ENCODE data around the gene THRB.

Gene THRB

DNA sequence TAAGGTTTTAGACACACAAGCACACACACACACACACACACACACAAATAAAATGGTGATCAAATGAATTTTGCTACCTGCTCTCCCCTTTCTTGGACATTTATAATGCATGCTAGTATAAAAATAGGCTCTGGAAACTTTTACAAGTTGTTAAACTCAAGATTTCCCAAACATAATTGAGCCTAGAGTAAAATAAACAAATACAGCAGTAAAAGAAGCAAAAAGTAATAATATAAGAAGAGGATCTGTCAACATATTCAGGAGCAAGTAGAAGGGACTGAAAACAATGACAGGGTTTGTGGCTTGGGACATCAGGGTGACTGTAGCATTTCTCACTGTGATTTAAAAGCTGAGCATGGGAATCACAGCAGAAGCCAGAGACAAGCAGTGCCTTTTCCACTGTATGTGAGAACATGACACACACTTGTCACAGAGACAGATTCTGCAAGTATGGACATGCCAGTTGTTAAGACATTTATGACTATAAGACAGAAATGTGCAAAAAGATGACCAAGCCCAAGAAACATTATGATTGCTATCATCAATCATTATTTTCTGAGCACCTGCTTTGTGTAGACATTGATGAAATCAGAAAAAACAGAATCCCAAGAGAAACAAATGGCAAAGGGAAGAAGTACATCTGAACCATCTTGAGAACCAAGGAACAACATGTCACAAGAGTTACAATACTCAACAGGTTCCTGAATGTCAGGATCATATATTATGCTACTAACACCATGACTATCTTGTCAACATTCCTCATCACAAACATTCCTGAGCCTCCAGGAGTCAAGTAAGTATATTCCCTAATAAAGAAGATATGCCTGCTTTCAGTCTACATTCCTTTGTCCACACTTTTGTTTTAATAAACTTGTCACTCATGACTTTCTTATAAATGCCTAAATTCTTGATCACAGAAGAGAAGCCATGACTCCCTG is 7.1 kb downstream of the THRB start:
- Mint-ChIP-seq H3K4me1 (ENCODE audit: low read depth) (no peaks in the 10 kb centered on the region), H3K36me3 (ENCODE audit: low read depth) (no peaks in the 10 kb centered on the region), H3K9me3 (no peaks in the 10 kb centered on the region), H3K27ac (no peak overlapping the region), H3K4me3 (no peak overlapping the region), H3K27me3 (peaks cover 21% of the 10 kb centered on the region)
- no peak for DNase-seq

DNA sequence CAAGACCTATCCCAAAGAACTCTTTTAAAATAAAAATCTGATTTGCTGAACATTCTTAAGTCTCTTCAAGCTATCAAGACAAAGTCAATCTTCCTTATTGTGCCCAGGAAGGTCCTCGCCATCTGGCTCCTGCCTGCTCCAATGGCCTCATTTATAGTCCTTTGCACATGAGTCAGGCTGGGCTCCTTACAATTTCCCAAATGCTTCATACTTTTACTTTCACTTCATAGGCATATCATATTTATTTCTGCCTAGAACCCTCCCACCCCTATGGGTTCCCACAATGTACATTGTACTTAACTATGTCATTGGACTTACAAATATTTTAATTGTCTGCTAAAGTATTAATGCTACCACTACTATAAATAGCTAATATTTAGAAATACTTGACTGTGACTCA is 9.1 kb downstream of the THRB start:
- no peaks in the 10 kb centered on the region for H3K4me1 Mint-ChIP-seq (ENCODE audit: low read depth)
- no peaks in the 10 kb centered on the region for H3K9me3 Mint-ChIP-seq
- no peak for DNase-seq
- H3K4me3 Mint-ChIP-seq: no peak overlapping the region
- no peak overlapping the region for H3K27ac Mint-ChIP-seq
- peaks cover 5% of the 10 kb centered on the region for H3K27me3 Mint-ChIP-seq
- no peaks in the 10 kb centered on the region for H3K36me3 Mint-ChIP-seq (ENCODE audit: low read depth)

DNA sequence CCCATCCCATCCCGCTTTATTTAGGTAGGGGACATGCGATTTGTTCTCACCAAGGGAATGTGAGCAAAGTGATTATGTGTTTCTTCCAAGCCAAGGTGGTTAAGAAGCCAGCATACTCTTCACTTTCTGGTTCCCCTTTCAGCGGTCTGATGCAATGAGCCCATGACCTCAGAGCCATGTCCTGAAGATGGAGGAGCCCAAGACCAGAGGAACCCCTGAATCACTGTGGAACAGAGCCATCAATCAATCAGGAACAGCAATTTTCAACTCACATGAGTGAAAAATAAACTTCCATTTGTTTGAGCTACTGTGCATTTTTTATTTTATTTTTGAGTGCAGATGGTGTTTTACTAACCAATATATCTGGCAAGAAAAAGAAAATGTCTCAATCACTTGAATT is 10.8 kb downstream of the THRB start:
- H3K27me3 Mint-ChIP-seq: peaks cover 5% of the 10 kb centered on the region
- no peak overlapping the region for H3K4me3 Mint-ChIP-seq
- no peaks in the 10 kb centered on the region for H3K4me1 Mint-ChIP-seq (ENCODE audit: low read depth)
- no peaks in the 10 kb centered on the region for H3K9me3 Mint-ChIP-seq
- no peak for DNase-seq
- no peak overlapping the region for H3K27ac Mint-ChIP-seq
- no peaks in the 10 kb centered on the region for H3K36me3 Mint-ChIP-seq (ENCODE audit: low read depth)

DNA sequence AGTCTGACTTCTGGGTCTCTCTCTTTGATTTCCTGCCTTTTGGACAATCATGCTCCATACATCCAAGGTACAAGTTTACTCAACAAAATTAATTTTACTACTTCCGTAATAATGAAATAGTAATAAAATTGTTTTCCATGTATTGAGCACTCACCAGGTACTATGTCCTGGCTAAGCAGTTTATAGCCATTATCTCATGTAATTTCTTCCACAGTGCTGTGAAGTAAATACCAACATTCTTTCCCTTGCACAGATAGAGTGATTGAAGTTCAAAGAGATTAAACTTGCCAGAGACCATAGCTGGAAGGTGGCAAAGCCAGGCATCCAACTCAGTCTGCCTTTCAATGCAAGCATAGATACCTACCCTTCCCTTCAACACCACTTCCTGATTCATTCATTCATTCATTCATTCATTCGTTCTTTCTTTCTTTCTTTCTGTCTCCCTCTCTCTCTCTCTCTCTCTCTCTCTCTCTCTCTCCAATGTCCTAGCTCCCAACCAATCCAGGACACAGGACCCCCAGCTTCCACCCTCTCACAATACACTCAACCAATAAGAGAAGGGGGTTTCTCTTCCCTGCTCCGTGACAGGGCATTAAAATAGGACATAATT is 12.4 kb downstream of the THRB start:
- no peak overlapping the region for H3K27ac Mint-ChIP-seq
- H3K27me3 Mint-ChIP-seq: peaks cover 3% of the 10 kb centered on the region

DNA sequence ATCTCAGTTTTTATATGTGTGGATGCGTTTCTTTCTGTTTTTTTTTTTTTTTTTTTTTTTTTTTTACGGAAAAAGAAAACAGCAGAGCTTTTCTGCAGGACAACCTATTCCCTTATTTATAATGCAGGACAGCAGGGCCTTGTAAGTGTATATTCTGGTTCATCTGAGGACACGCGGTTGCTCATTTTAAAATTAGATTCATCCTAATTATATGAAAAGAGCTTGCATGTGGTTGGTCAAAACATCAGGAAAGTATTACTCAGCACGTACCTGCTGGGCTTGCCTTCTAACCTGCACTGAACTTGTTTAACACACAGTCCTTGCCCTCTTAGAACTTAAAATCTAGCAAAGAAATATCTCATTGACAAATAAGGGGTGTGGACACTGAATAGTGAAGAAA is 13.5 kb downstream of the THRB start:
- Mint-ChIP-seq H3K9me3 (peaks cover 2% of the 10 kb centered on the region), H3K4me1 (ENCODE audit: low read depth) (no peaks in the 10 kb centered on the region), H3K27me3 (peaks cover 2% of the 10 kb centered on the region), H3K4me3 (no peak overlapping the region), H3K27ac (no peak overlapping the region), H3K36me3 (ENCODE audit: low read depth) (no peaks in the 10 kb centered on the region)
- no peak for DNase-seq

More for the DNA sequence above, 12.4 kb downstream of the THRB start:
- H3K9me3 Mint-ChIP-seq: peaks cover 2% of the 10 kb centered on the region
- H3K4me1 Mint-ChIP-seq (ENCODE audit: low read depth): no peaks in the 10 kb centered on the region
- H3K36me3 Mint-ChIP-seq (ENCODE audit: low read depth): no peaks in the 10 kb centered on the region
- DNase-seq: no peak
- no peak overlapping the region for H3K4me3 Mint-ChIP-seq

DNA sequence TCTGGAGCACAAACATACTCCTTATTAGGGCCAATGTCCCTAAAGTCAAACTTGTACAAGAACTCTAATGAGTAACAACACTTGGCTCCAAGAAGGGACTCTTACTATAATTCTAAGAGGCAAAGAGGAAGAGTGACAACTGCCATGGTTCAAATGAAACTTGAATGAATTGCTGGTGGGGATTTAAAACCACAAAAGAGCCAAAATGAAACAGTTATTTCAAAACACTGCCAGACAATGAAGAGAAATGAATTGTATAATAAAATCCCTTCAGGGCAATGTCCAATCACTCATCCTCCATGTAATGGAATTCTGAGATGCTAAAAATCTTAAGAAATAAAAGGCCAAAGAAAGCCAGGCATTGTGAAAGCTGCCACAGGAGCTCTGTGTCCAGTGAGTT is 14.2 kb downstream of the THRB start:
- peaks cover 2% of the 10 kb centered on the region for H3K9me3 Mint-ChIP-seq
- H3K27ac Mint-ChIP-seq: no peak overlapping the region
- no peaks in the 10 kb centered on the region for H3K36me3 Mint-ChIP-seq (ENCODE audit: low read depth)
- no peak overlapping the region for H3K4me3 Mint-ChIP-seq
- no peaks in the 10 kb centered on the region for H3K27me3 Mint-ChIP-seq
- H3K4me1 Mint-ChIP-seq (ENCODE audit: low read depth): no peaks in the 10 kb centered on the region
- DNase-seq: no peak

DNA sequence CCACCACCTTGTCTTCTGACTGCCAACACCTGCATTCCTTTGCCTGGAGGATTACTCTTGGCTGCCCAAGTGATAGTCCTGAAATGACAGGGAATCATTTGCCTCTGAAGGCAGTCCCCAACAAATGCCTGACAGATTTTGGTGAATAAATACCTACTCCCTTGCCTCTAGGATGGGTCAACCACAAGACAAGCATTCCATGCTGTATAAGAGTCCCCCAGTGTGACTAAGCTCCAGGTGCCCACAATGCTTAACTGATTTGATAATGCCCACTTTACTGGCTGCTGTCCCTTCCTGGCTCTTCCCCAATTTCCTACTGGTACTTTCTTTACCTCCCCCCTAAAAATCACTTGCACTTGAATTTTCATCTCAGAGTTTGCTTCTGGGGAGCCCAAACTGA is 14.8 kb downstream of the THRB start:
- no peak for DNase-seq
- Mint-ChIP-seq H3K36me3 (ENCODE audit: low read depth) (no peaks in the 10 kb centered on the region), H3K4me1 (ENCODE audit: low read depth) (no peaks in the 10 kb centered on the region), H3K4me3 (no peak overlapping the region), H3K27me3 (no peaks in the 10 kb centered on the region), H3K9me3 (peaks cover 2% of the 10 kb centered on the region), H3K27ac (no peak overlapping the region)

DNA sequence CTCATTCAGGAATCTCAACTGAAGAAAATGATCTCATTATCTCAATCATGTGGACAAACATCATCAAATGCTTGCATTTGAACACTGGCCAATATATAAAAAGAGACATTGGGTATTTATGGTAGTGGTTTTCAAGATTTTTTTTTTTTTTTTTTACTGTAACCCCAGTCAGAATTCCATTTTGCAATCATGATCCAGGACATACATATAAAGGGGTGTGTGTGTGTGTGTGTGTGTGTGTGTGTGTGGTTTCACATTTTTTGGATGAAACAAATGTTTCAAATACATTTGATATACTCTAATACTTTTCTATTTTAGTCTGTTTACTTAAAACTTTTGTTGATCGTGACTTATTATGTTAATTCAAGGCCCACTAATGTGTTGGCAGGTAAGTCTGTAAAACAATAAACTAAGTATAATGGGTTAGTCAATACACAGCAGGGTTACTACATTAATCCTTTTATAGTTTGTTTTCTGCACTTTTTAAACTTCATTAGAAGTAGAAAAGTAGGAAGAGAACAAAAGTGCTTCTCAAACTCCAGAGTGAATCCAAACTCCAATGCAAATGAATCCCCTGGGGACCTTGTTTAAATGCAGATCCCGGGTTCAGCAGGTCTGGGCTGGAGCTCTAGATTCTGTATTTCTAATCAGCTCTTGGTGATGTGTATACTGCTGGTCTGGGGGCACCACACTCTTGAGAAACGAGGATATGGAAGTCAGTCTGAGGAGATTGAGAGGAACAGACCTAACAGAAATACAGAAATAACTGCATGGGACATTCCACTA is 17.6 kb downstream of the THRB start:
- Mint-ChIP-seq H3K4me1 (ENCODE audit: low read depth) (no peaks in the 10 kb centered on the region), H3K27ac (no peak overlapping the region), H3K9me3 (peaks cover 2% of the 10 kb centered on the region), H3K27me3 (no peaks in the 10 kb centered on the region), H3K4me3 (no peak overlapping the region), H3K36me3 (ENCODE audit: low read depth) (no peaks in the 10 kb centered on the region)
- no peak for DNase-seq

DNA sequence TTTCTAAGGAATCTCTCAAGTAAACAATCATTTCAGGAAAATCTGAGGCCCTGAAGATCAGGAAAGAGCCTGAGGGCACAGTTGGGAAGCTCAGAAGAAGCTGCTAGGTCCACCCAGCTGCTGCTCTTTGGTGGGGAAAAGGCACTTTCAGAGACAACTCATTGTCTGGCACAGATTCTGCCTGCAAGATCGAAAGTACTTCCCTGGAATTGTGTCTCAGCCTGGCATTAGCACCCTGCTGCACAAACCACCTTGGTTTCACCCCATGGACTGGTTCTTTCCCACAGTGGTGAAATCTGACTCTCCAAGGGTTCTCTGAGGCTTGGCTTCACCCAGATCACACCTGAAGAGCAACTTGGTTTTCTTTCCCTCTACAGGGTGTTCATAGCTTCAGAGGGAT is 18.7 kb downstream of the THRB start:
- Mint-ChIP-seq H3K27me3 (no peaks in the 10 kb centered on the region), H3K9me3 (peaks cover 2% of the 10 kb centered on the region), H3K4me3 (no peak overlapping the region), H3K36me3 (ENCODE audit: low read depth) (no peaks in the 10 kb centered on the region), H3K27ac (no peak overlapping the region), H3K4me1 (ENCODE audit: low read depth) (no peaks in the 10 kb centered on the region)
- DNase-seq: no peak

DNA sequence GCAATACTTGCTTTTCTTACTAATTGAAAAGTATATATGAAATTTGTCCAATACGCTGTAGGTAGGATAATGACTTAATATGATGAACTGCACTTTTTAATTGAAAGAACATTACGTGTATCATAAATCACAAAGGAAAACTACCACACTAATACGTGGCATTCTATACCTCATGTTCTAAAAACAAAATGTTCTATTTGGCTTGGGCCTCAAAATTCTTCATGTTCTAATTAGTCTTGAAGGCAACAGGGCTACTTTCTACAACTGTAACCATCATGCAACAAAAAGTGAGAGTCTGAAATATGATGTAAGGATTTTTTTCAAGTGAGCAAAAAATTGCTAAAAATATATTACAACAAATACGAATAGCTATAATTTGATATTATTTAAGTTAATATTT is 19.8 kb downstream of the THRB start:
- H3K36me3 Mint-ChIP-seq (ENCODE audit: low read depth): no peaks in the 10 kb centered on the region
- no peak overlapping the region for H3K4me3 Mint-ChIP-seq
- no peak for DNase-seq
- H3K27me3 Mint-ChIP-seq: no peaks in the 10 kb centered on the region
- no peak overlapping the region for H3K27ac Mint-ChIP-seq
- no peaks in the 10 kb centered on the region for H3K4me1 Mint-ChIP-seq (ENCODE audit: low read depth)
- H3K9me3 Mint-ChIP-seq: peaks cover 2% of the 10 kb centered on the region

DNA sequence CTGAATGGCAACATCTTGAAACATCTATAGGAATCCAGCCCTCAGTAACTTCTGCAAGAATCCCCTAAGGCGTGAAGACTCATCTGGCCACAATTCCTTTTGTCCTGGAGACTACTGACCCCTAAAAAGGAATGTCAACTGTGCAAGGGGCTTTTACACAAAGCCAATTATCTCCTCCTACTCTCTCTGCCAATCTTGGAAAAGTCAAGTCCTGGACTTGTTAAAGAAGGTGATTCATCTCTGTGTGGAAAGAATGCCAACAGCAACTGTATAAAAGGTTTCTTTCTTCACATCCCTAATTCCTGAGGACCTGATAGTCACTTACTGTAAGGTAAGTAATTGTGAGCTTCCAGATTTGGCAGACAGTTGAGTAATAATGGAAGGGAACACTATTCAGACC is 22.3 kb downstream of the THRB start:
- no peak overlapping the region for H3K4me3 Mint-ChIP-seq
- DNase-seq: no peak
- H3K27ac Mint-ChIP-seq: no peak overlapping the region
- H3K4me1 Mint-ChIP-seq (ENCODE audit: low read depth): no peaks in the 10 kb centered on the region
- no peaks in the 10 kb centered on the region for H3K27me3 Mint-ChIP-seq
- peaks cover 3% of the 10 kb centered on the region for H3K9me3 Mint-ChIP-seq
- H3K36me3 Mint-ChIP-seq (ENCODE audit: low read depth): no peaks in the 10 kb centered on the region

DNA sequence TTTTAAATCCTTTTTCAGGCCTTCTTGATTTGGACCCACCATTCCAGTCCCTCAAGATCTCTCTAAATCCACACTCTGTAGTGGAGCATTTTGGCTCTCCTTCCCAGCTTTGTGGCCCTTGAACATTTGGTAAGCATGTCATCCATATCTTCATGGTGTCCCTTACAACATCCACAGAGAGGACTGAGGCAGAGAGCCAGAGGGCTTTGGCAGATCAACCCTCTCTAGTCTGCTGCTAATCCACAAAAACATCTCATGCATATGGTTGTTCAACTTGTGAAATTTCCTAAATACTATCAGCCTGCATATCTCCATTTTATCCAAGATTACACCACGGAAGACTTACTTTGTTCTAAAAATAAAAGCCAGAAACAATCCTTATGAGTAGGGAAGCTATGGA is 23.2 kb downstream of the THRB start:
- H3K27ac Mint-ChIP-seq: no peak overlapping the region
- no peak overlapping the region for H3K4me3 Mint-ChIP-seq

DNA sequence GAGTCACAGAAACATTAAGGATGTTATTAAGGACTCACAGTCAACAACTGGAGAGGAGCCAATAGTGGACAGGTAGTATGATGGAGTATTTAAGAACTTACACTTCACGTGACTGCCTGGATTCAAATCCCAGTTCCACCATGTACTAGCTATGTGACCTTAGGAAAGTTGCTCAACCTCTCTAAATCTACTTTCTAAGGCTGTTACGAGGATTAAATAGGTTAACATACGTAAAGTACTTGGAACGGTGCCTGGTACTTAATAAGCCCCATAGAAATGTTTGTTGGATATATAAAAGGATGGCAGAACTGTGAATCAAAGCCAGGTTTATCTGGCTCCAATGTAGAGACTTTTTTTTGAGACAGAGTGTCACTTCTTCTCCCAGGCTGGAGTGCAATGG is 24.4 kb downstream of the THRB start:
- DNase-seq: no peak
- no peaks in the 10 kb centered on the region for H3K36me3 Mint-ChIP-seq (ENCODE audit: low read depth)
- H3K4me3 Mint-ChIP-seq: no peak overlapping the region
- H3K27ac Mint-ChIP-seq: no peak overlapping the region
- H3K4me1 Mint-ChIP-seq (ENCODE audit: low read depth): no peaks in the 10 kb centered on the region
- peaks cover 6% of the 10 kb centered on the region for H3K9me3 Mint-ChIP-seq
- H3K27me3 Mint-ChIP-seq: no peaks in the 10 kb centered on the region

More for the DNA sequence above, 23.2 kb downstream of the THRB start:
- no peaks in the 10 kb centered on the region for H3K4me1 Mint-ChIP-seq (ENCODE audit: low read depth)
- no peak for DNase-seq
- peaks cover 6% of the 10 kb centered on the region for H3K9me3 Mint-ChIP-seq
- no peaks in the 10 kb centered on the region for H3K36me3 Mint-ChIP-seq (ENCODE audit: low read depth)
- no peaks in the 10 kb centered on the region for H3K27me3 Mint-ChIP-seq

DNA sequence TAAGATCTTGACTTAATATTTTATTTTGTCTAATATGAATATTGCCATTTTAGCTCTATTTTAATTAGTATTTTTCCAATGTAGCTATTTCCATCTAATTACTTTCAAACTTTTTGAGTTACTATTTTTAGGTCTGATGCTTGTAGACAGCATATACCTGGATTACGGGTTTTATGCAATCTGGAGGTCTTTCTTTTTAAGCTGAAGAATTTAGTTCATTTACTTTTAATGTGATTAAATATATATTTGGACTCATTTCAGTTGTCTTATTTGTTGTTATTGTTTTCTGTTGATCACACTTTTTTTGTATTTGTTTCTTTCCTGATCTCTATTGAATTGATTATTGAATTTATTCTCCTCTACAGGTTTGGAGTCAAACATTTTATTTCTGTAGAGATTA is 30.3 kb downstream of the THRB start:
- H3K4me1 Mint-ChIP-seq (ENCODE audit: low read depth): no peaks in the 10 kb centered on the region
- H3K9me3 Mint-ChIP-seq: peaks cover 8% of the 10 kb centered on the region
- DNase-seq: no peak
- no peaks in the 10 kb centered on the region for H3K36me3 Mint-ChIP-seq (ENCODE audit: low read depth)
- H3K27ac Mint-ChIP-seq: no peak overlapping the region
- H3K27me3 Mint-ChIP-seq: no peaks in the 10 kb centered on the region
- no peak overlapping the region for H3K4me3 Mint-ChIP-seq

DNA sequence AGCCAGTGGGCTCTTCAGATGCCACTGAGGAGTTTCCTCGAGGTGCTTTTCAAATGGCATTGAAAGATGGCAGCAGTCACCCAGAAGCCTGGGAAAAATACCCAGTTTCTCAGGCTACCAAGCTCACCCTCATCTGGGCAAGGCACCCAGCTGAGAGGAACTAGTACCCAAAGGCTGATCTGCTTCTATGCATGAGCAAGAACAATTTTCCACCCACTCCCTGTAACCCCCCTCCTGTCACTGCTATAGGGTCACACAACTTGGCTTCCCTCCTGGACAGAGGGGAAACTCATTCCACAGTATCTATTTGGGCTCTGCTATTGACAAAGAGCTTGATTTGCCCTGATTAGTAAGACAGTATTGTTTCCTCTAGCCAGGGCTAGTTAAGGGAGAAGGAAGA is 31.9 kb downstream of the THRB start:
- H3K4me3 Mint-ChIP-seq: no peak overlapping the region
- H3K4me1 Mint-ChIP-seq (ENCODE audit: low read depth): no peaks in the 10 kb centered on the region
- H3K36me3 Mint-ChIP-seq (ENCODE audit: low read depth): no peaks in the 10 kb centered on the region
- DNase-seq: no peak
- no peak overlapping the region for H3K27ac Mint-ChIP-seq
- H3K9me3 Mint-ChIP-seq: peaks cover 11% of the 10 kb centered on the region
- no peaks in the 10 kb centered on the region for H3K27me3 Mint-ChIP-seq
